Mesodermal cell (in vitro differentiated cells): ENCODE measurements around the gene TMSB4X.

Source experiments
- H3K27ac ChIP-seq: 2 replicates; pipeline ENCODE4 v1.7.0; 2013; ENCODE audit warnings: mild to moderate bottlenecking, low read depth, low read length, moderate library complexity; ENCODE audit not compliant: severe bottlenecking
- H3K36me3 ChIP-seq: 2 replicates; pipeline ENCODE4 v1.7.1; 2013; ENCODE audit warnings: mild to moderate bottlenecking, low read length, moderate library complexity; ENCODE audit not compliant: control insufficient read depth, insufficient read depth
- H3K4me1 ChIP-seq: one replicate; pipeline ENCODE4 v1.7.1; 2013; ENCODE audit warnings: mild to moderate bottlenecking, low read length; ENCODE audit not compliant: insufficient read depth, control insufficient read depth, poor library complexity, severe bottlenecking
- H3K4me3 ChIP-seq: 2 replicates; pipeline ENCODE4 v1.7.0; 2013; ENCODE audit warnings: low read length, control low read depth, mild to moderate bottlenecking; ENCODE audit not compliant: insufficient read depth, poor library complexity, severe bottlenecking; ENCODE audit errors: extremely low read depth
- H3K9me3 ChIP-seq: 2 replicates; pipeline ENCODE4 v1.7.1; 2013; ENCODE audit warnings: mild to moderate bottlenecking, low read length, moderate library complexity; ENCODE audit not compliant: control insufficient read depth
- WGBS, 2 experiments: methylation state at CpG; one replicate each; pipeline ENCODE4 v1.1.5; 2013; ENCODE audit warnings: missing lambda C conversion rate in 2 of 2; ENCODE audit not compliant: insufficient coverage in 2 of 2; 5-methylcytosine and 5-hydroxymethylcytosine counted together

TMSB4X gene

GRCh38 chrX:12967711-12968465, 7.0 kb upstream of the TMSB4X start:
- whole genome bisulfite sequencing, 2 experiments: 89 to 100% methylated on average over 4 to 7 of the region's 15 CpGs
- H3K4me1 ChIP-seq: peaks cover 2% of the 10 kb centered on the region
- no peaks in the 10 kb centered on the region for H3K36me3 ChIP-seq
- no peak overlapping the region for H3K4me3 ChIP-seq
- no peaks in the 10 kb centered on the region for H3K9me3 ChIP-seq
- no peak overlapping the region for H3K27ac ChIP-seq

GRCh38 chrX:12970691-12971202, 4.2 kb upstream of the TMSB4X start:
- WGBS, 2 experiments: 0 to 8% methylated on average over 2 to 3 of the region's 11 CpGs
- H3K27ac ChIP-seq: no peak overlapping the region
- no peak overlapping the region for H3K4me3 ChIP-seq
- H3K36me3 ChIP-seq: peaks cover 2% of the 10 kb centered on the region
- no peaks in the 10 kb centered on the region for H3K9me3 ChIP-seq
- peaks cover 2% of the 10 kb centered on the region for H3K4me1 ChIP-seq

GRCh38 chrX:12971282-12972003, 3.5 kb upstream of the TMSB4X start:
- no peak overlapping the region for H3K4me3 ChIP-seq
- H3K36me3 ChIP-seq: peaks cover 4% of the 10 kb centered on the region
- H3K27ac ChIP-seq: no peak overlapping the region
- 97% methylated on average over 5 of the region's 12 CpGs; no CpG with 5 or more reads in 1 of the 2 experiments for WGBS, 2 experiments
- H3K9me3 ChIP-seq: no peaks in the 10 kb centered on the region
- peaks cover 2% of the 10 kb centered on the region for H3K4me1 ChIP-seq

- H3K9me3 ChIP-seq: no peaks in the 10 kb centered on the region
- no CpG with 5 or more reads among the region's 6 CpGs for WGBS, 2 experiments
- H3K4me1 ChIP-seq: peaks cover 2% of the 10 kb centered on the region
- peaks cover 7% of the 10 kb centered on the region for H3K36me3 ChIP-seq
- H3K27ac ChIP-seq: no peak overlapping the region
- no peak overlapping the region for H3K4me3 ChIP-seq
Observed at GRCh38 chrX:12972243-12972642, 2.7 kb upstream of the TMSB4X start.

- 93 to 97% methylated on average over 7 to 9 of the region's 12 CpGs for WGBS, 2 experiments
- H3K27ac ChIP-seq: no peak overlapping the region
Observed at GRCh38 chrX:12972878-12973560, 1.9 kb upstream of the TMSB4X start.

GRCh38 chrX:12973561-12974304, 1.2 kb upstream of the TMSB4X start:
- no peaks in the 10 kb centered on the region for H3K9me3 ChIP-seq
- no peak overlapping the region for H3K4me3 ChIP-seq
- WGBS, 2 experiments: 100% methylated on average over 2 to 3 of the region's 19 CpGs
- peaks cover 10% of the 10 kb centered on the region for H3K36me3 ChIP-seq
- peaks cover 7% of the 10 kb centered on the region for H3K4me1 ChIP-seq
- H3K27ac ChIP-seq: peak overlapping the region; percentile 94

More at GRCh38 chrX:12972878-12973560, 1.9 kb upstream of the TMSB4X start:
- Histone ChIP-seq H3K36me3 (peaks cover 10% of the 10 kb centered on the region), H3K4me1 (peaks cover 2% of the 10 kb centered on the region), H3K9me3 (no peaks in the 10 kb centered on the region), H3K4me3 (no peak overlapping the region)

- Histone ChIP-seq H3K36me3 (peaks cover 10% of the 10 kb centered on the region), H3K9me3 (no peaks in the 10 kb centered on the region), H3K4me1 (peaks cover 13% of the 10 kb centered on the region), H3K4me3 (peak overlapping the region; percentile 73), H3K27ac (peak overlapping the region; percentile 94)
- 0% methylated on average over 2 to 4 of the region's 13 CpGs for WGBS, 2 experiments
Observed at GRCh38 chrX:12974305-12974795, 560 bp upstream of the TMSB4X start.

- WGBS, 2 experiments: 0 to 1% methylated on average over 13 to 26 of the region's 26 CpGs
- Histone ChIP-seq H3K4me1 (peaks cover 13% of the 10 kb centered on the region), H3K9me3 (no peaks in the 10 kb centered on the region), H3K36me3 (peaks cover 10% of the 10 kb centered on the region), H3K27ac (peak overlapping the region; percentile 94), H3K4me3 (peak overlapping the region; percentile 73)
Observed at GRCh38 chrX:12975670-12975965, 708 bp downstream of the TMSB4X start.

GRCh38 chrX:12975991-12976558, 1.2 kb downstream of the TMSB4X start:
- Histone ChIP-seq H3K4me3 (peak overlapping the region; percentile 73), H3K27ac (peak overlapping the region; percentile 94), H3K4me1 (peaks cover 13% of the 10 kb centered on the region), H3K9me3 (no peaks in the 10 kb centered on the region), H3K36me3 (peaks cover 10% of the 10 kb centered on the region)
- WGBS, 2 experiments: 0% methylated on average over 6 of the region's 34 CpGs; no CpG with 5 or more reads in 1 of the 2 experiments
